ENCODE results near the gene SYT3.

The SYT3 gene, protein sequence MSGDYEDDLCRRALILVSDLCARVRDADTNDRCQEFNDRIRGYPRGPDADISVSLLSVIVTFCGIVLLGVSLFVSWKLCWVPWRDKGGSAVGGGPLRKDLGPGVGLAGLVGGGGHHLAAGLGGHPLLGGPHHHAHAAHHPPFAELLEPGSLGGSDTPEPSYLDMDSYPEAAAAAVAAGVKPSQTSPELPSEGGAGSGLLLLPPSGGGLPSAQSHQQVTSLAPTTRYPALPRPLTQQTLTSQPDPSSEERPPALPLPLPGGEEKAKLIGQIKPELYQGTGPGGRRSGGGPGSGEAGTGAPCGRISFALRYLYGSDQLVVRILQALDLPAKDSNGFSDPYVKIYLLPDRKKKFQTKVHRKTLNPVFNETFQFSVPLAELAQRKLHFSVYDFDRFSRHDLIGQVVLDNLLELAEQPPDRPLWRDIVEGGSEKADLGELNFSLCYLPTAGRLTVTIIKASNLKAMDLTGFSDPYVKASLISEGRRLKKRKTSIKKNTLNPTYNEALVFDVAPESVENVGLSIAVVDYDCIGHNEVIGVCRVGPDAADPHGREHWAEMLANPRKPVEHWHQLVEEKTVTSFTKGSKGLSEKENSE

DNA sequence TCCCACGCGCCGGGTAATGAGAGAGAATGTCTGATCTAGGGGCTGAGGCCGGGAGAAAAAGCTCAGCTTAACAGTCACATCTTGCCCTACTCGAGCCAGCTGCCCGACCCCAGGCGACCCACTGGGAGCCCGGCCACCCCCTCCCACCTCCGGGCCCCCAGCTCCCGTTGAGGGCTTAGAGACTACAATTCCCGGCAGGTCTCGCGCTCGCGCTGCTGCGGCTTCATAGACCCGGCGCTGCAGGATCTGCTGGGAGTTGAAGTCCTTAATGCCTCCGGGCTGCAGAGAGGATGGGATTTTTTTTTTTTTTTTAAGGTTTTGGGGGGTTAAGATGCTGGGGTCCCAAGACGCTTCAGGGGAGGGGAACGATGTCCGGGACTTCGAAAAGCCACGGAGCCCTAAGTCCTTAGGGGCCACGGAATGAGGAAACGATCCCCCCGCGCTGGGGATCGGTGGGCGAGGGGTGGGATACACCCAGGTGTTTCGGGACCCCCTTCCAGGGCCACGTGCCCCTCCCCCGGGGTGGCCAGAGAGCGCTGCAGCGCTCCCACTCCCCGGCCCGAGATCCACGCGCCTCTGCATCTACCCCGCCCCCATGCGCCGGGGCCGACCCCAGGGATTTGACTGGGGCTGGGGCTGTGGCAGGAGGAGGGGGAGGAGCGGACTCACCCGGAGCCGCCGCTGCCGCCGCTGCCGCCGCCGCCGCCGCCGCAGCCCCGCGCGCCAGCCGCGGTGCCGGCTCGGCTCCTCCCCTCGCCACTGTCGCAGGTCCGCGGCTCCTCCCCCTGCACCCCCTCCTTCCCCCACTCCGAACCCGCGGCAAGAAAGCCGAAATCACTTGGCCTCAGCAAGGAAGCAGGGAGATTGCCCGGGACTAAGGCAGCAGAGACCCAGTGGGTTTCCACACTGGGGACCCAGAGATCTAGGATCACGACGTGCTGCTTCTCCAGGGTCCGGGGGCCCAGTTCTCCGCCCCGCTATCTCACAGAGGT is at the start of gene SYT3:
TSS of gene SYT3 (minus strand) at position 761 of the 992 bp plus-strand sequence. CDS start 2,470 bp downstream, outside the sequence.
- no peak for DNase-seq

DNA sequence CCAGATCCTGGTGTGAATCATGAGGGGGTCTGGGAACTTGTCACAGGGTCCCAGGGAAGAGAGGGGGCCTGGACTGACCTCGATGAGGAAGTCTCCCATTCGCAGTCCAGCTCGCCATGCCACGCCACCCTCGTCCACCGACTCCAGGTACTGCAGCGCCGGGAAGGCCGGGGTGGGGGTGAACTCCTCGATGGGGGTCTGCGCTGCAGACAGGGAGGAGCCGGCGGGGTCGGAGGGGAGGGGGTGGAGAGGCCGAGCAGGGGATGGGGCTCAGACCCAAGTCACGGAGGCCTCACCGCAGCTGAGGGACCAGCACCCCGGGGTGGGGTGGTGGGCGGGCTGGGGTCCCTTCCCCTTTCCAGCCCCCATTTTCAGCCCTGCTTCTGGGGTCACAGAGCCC is 49.1 kb upstream of the SYT3 start:
- no peak for DNase-seq

DNA sequence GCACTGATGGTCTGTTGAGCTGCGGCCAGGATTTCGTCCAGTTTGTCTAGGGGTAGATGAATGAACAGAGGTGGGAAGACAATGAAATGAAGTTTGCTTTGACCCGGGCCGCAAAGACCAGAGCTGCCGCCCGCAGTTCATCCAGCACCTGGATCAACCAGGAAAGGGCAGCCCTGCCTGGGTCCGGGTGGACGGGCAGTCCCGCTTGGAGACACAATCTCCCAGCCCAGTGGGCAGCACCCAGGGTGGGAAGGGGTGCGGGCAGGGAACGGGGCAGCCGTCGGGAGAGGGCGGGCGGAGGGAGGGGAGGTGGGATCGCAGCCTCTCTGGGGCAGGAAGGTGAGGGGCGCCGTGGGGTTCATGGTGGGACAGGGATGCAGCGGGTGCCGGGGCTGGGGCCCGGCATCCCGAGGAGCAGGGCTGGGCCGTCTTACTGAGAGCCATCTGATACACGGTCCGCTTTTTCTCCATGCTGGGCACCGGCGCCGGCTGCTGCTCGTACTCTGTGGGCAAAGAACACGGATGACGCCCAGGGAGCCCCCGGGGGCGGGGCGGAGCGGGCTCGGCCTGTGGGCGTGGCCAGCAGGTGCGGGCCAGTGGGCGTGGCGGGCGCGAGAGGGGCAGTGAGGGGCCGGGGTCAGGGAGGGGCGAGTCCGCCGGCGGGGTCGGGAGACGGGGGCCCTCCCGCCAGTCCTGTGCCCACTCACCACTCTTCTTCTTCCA is 46.8 kb upstream of the SYT3 start:
- no peak for DNase-seq

DNA sequence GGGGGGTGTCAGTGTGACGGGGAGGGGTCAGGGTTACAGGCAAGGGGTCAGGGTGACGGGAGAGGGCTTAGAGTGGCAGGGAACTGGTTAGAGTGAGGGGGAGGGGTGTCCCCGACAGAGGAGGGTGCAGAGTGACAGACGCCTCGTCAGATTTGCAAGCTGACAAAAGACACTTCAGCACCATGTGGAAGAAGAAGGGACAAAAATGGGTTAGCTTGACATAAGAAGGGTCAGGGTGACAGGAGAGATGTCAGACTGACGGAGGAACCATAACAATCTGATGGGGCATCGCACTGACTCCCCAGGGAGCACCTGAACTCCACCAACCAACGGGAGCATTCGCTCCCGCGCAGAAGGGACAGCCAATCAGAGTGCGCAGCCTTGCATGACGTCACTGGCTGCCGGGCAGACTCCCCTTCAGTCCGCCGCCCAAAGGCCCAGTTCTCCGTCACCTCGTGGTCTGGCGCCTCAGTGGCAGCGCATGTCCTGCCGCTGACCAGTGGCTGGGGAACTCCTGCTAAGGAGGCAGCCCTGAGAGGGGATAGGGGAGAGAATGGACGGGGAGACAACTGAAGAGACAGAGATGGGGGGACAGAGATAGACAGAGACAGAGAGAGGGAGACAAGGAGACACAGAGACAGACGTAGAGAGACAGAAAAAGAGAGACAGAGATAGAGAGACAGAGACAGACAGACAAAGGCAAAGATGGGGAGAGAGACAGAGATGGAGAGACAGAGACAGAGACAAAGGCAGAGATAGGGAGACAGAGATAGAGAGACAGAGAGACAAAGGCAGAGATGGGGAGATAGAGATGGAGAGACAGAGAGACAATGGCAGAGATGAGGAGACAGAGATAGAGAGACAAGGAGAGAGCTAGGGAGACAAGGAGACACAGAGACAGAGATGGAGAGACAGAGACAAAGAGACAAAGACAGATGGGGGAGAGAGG is 39.8 kb upstream of the SYT3 start:
- peak; percentile 75 for DNase-seq

DNA sequence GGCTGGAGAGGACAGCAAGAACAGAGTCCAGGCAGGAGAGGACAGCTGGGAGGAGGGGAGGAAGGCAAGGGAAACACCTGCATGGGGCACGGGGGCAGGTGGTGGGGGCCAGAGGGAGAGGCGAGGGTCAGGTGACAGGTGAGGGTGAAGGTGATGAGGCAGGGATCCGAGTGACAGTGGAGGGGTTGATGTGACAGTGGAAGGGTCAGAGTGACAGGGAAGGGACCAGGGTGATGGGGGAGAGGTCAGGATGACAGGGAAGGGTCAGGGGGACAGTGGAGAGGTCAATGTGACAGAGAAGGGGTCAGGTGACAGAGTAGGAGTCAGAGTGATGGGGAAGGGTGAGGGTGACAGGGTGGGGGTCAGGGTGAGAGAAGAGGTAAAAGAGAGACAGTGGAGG is 38.6 kb upstream of the SYT3 start:
- no peak for DNase-seq

DNA sequence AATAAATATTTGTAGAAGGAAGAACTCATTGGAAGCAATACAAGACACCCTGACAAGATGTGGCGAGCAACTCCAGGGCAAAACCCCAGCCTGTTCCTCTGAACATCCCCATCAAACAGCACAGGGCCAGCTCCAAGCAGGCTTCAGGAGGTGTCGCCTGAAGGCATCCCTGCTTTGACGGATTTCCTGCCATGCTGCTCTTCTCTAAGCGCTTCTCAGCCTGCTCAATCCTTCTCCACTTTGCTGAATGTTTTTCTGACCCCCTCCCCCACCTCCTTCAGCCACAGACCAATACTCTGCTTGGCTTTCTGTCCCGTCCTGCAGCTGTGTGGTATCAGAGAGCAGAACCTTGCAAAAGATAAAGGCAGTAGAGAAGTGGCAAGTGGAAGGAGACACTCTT is 38.0 kb upstream of the SYT3 start:
- DNase-seq: no peak

DNA sequence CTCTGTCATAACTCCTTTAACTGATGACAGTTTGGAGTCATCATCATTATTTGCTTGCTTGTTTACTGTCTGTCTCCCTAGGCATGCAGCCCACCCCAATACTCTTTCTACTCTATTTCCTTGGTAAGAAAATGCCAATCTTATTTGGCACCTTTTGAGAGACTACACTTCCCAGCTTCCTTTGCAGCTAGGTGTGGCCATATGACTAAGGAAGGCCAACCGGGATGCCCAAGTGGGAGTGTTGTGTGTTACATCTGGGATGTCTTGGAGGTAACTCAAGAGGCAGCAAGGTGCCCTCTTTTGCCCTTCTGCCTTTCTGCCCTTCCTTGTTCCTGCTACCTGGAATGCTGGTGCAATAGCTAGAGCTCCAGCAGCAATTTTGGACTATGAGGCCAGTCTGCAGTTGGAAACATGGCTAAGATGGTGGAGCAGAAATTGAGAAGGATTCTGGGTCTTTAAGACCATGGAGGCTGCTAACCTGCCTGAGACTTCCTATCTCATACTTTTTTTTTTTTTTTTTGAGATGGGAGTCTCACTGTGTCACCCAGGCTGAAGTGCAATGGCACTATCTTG is 37.0 kb upstream of the SYT3 start:
- DNase-seq: no peak

DNA sequence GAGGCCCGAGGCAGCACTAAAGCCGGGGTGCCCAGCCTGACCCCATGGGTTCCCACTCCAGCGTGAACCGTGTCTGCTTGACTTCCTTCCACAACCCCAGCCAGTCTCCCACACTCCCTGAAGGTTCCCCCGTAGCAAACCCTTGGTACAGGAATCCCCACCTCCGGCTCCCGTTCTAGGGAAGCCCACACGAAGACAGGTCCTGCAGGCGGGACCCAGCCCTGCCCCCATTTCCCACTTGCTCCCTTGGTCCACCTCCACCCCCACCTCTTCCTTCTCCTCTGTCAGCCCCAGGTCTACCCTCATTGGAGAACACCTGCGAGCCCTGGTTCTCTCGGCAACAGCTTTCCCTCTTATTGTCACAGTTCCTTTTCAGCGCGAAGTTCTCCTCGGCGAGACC is 33.4 kb upstream of the SYT3 start:
- DNase-seq: no peak

DNA sequence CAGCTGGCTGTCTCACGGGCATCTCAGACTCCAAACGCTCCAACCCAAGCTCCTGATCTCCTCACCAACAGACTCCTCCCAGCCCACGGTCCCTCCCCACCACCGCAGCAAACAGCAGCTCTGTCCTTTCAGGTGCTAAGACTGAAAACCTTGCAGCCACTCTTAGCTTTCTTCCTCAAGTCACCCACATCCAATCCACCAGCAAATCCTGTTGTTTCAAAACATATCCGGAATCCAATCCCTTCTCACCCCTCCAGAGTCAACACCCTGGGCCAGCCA is 30.4 kb upstream of the SYT3 start:
- DNase-seq: no peak

DNA sequence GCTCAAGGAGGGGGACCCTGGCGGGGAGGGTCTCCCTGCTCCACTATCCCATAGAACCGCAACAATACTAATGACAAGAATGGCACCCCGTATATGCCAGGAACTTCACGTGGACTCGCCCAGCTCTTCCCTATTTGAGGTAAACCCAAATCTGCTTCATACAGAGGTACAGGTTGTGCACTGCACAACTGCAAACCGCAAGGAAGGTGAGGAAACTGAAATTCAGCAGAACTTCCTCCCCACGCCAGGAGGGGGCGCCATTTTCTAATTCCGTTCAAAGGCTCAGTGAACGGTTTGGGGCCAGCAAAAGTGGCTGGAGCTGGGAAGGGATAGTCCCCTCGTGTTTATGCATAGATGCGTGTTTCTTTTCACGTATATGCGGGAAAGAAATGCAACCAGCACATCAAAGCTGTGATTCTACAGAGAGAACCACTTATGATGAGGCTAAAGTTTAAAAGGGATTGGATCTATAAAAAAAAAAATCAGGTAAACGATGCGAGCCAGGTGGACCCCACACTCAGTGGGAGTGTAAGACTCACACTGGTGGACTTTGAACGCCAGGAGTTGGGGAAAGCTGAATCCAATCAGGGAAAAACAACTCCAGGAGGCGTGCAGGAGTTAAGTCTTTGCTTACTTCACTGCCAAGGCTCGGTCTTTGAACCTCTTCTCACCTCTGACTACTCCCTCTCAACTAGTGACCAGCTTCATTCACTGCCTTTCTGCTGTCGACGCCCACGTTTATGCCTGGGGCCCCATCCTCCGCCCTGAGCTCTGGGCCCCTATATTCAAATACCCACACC is 29.8 kb upstream of the SYT3 start:
- peak; percentile 41 for DNase-seq

DNA sequence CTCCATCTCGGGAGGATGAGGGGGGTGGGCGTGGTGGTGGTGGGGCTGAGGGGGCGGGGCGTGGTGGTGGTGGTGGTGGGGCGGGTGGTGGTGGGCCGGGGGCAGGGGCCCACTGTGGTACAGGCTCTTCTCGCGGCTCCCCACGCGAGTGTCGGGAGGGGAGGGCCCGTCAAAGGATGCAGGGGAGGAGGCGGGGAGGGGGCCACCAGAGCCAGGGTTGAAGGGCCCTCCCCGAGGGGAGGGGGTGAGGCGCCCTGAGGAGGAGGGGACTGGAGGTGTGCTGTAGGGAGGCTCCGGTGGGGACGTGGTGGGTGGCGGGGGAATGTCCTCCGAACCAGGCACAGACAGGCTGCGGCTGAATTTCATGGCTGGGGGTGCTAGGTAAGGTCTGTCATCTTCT is 29.2 kb upstream of the SYT3 start:
- DNase-seq: no peak

DNA sequence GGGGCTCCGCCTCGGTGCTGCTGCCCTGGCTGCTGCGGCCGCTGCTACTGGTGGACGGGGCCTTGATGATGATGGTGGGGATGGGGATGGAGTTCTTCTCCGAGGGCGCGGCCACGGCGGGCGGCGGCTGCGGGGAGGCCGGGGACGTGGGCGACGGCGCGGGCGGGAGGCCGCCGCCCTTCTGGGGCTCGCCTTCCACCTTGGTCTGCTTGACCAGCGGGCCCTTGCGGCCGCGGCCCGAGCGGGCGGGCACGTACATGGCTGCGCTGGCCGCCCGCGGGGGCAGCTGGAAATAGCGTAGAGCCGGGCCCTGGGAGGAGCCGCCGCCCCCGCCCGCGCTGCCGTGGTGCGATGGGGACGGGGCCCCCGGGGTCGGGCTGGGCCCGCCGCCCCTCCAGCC is 28.7 kb upstream of the SYT3 start:
- DNase-seq: no peak

DNA sequence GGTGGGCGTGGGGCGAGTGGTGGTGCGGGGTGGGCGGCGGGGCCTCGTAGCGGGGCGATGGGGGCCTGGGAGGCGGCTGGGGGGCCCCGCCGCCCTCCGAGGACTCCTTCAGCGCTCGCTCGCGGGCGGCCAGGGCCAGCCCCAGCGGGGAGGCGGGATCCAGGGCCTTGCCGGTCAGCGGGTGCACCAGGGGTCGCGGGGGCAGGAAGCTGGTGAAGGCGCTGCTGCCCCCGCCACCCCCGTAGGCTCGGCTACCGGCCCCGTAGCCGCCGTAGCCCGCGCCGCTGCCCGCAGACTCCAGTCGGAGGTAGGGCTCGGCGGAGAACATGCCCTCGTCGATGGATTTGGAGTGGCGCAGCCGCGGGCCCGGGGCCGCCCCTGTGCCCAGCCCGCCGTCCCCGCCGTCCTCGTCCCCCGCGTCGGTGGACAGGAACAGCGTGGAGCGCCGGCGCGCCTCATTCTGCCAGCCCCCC is 28.1 kb upstream of the SYT3 start:
- no peak for DNase-seq

DNA sequence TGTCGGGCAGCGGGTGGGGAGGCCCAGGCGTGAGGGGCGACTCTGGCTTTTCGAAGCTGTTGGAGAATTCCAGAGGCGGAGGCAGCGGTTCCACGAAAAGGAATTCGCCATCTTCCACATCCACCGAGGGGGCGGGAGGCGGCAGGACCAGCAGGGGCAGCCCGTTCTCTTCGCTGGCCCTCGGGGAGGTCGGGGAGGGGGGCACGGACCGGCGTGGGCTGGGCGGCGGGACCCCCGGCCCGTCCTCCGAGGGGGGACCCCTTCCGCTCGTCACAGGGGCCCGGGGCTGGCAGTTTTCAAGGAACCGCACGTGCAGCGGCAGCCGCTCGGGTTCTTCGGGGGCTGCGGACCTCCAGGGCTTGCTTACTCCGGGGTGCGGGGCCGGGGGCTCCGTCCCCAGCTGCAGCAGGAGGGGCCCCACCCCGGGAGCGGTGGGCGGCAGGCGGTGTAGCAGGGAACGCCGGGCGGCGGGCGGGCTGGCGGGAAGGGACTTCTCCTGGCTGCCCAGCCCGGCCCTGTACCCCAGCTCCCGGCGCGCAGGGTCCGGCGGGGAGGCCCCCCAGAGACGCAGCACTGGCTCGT is 27.6 kb upstream of the SYT3 start:
- DNase-seq: no peak

DNA sequence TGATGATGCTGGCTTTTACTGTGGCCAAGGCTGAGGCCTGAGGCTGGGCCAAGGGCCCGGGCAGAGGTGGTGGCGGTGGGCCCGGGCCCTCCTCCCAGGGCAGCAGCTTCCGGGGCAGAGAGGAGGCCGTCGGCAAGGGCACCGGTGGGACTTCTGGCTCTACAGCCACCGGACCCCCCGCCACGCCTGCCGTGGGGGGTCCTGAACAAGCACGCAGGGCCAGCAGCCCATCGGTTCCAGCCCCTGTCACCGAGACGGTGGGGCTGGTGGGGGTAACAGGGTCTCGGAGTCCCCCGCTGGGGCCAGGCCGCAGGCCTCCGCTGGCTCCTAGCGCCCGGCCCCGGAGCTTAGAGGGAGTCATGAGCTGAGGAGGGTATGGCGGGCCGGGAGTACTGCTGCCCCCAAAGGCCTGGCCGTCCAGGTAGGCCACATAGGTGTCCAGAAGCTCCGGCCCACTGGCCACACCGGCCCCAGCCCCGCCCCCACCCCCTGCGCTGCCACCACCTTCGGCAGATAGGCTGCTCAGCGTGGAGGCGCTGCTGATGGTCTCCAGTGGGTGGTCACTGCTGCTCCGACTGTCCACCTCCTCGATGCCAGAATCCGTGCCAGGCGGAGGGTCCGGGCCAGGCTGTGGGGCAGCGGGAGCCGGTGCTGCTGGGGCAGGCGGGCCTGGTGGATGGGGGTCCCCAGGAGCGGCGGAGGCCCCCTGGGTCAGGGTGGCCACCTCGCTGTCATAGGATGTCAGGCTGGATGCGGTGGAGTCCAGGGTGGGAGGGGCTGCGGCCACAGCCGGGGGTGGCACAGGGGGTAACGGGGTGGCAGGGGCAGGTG is 26.9 kb upstream of the SYT3 start:
- DNase-seq: no peak

DNA sequence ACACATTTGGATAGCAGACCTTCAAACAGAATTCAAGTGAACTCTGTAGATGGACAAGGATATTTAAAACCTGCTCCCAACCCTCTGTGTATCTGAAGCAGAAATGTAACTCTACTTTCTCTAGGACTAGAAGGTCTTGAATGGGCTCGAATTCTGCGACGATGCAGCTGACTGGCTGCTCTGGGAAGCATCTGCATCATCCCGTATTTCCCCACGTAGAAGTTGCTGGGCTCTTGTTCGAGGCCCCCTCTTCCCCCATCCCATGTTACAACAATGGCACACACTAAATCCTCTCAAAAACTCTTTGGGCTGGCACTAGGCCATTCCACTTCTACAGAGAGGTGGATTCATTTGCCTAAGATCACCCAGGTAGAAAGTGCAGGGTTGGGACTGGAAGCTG is 24.5 kb upstream of the SYT3 start:
- no peak for DNase-seq

DNA sequence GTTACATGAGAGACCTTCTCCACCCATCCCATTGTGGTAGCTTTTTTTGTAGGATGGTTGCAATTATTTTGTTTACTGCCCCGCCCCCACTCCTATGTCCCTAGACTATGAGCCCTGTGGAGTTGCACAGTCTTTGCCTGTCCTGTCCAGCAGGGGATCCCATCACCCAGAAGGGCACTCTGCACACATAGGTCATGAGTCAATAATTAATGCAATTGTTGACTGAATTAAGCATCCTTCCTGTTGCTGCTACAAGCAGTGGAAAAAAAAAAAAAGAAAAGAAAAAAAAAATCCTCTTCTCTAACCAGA is 23.8 kb upstream of the SYT3 start:
- no peak for DNase-seq

DNA sequence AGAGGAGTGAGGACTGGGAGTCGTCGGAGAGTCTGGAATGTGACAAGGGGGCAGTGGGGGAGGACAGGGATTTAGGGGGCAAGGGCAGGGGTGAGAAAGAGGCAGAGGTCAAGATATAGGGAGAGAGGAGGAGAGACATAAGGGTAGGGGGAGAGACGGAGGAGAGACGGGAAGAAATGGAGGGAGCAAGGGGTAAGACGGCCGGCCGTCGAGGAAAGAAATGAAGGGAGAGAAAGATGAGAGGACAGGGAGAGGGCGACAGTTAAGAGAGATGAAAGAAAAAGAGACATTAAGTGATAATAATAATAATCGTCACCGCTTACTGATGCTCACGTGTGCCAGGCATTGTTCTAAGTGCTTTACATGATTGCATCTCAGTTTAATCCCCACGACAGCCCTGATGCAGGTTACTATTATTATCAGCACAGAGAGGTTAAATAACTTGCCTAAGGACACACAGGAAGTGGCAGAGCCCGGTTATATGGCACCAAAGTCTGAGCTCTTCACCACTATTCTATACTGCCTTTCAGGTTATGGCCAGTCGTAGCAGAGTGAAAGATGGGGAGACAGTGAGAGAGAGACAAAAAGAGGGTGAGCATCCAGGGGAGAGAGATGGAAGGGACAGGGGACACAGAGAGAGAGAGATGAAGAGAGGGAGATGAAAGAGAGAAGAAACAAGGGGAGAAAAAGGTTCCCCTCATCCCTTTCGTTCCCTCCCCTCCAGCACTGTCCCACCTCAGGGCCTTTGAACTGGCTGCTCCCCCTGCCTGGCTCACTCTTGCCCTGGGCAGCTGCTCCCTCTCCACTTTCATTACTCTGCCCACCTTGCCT is 23.2 kb upstream of the SYT3 start:
- no peak for DNase-seq
